ENCODE results near the gene FAF1.

DNA sequence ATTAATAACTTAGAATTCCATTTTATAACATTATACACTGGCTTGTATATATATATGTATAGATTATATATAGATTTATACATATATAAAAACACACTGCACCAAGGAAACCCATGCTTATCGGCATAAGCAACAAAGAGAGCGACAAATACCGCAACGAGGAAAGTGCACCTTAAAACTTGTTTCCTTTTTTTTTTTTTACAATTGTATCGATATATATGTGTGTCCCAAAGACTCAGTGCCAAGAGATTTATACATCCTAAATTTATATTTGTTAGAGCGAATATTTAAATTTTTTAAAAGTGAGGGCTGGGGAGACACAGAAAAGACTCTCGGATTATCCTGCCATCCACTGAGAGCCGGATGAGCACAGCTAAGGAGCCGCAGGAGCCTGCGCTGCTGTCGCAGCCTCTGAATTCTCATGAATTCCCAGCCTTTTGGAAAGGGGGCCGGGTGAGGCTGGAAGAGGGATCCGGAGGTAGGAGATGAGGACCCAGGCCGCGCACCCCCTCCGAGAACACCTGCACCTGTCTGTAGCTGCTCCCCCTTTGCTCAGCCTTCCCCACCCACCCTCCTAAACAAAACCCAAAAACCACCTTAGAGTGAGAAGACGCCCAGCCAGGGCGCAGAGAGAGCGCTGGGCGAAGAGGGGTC lies 542.0 kb downstream of the FAF1 start:
- TF ChIP-seq FOXA1 (IDR thresholded peaks at IDR 0.05) (no peak), TARDBP (IDR thresholded peaks at IDR 0.05) (no peak), BHLHE40 (IDR thresholded peaks at IDR 0.05; ENCODE audit: borderline replicate concordance) (no peak), ELF4 (IDR thresholded peaks at IDR 0.05) (no peak), SUZ12 (IDR thresholded peaks at IDR 0.05) (no peak), FOXK2 (IDR thresholded peaks at IDR 0.05) (no peak), SP1 (IDR thresholded peaks at IDR 0.05) (no peak), LEF1 (IDR thresholded peaks at IDR 0.05; ENCODE audit: borderline replicate concordance) (no peak), ZNF384 (IDR thresholded peaks at IDR 0.05) (no peak), FOXM1 (IDR thresholded peaks at IDR 0.05; ENCODE audit: borderline replicate concordance) (no peak), HDGF (IDR thresholded peaks at IDR 0.05; ENCODE audit: borderline replicate concordance) (no peak)
- TF ChIP-seq, protein P1, sequence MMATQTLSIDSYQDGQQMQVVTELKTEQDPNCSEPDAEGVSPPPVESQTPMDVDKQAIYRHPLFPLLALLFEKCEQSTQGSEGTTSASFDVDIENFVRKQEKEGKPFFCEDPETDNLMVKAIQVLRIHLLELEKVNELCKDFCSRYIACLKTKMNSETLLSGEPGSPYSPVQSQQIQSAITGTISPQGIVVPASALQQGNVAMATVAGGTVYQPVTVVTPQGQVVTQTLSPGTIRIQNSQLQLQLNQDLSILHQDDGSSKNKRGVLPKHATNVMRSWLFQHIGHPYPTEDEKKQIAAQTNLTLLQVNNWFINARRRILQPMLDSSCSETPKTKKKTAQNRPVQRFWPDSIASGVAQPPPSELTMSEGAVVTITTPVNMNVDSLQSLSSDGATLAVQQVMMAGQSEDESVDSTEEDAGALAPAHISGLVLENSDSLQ (IDR thresholded peaks at IDR 0.05), result no peak
